Measurements from ENCODE around the gene MLXIP. TPM values are rescaled to one million over a fixed set of nuclear protein-coding genes. Genes with fewer than 3 reads are reported as not detected.
A peak's percentile ranks its signal among the peaks of the same experiment; 100 is the strongest.

MLXIP gene
- total RNA-seq, 1 experiment from 2014 or later: 46.3 TPM

DNA sequence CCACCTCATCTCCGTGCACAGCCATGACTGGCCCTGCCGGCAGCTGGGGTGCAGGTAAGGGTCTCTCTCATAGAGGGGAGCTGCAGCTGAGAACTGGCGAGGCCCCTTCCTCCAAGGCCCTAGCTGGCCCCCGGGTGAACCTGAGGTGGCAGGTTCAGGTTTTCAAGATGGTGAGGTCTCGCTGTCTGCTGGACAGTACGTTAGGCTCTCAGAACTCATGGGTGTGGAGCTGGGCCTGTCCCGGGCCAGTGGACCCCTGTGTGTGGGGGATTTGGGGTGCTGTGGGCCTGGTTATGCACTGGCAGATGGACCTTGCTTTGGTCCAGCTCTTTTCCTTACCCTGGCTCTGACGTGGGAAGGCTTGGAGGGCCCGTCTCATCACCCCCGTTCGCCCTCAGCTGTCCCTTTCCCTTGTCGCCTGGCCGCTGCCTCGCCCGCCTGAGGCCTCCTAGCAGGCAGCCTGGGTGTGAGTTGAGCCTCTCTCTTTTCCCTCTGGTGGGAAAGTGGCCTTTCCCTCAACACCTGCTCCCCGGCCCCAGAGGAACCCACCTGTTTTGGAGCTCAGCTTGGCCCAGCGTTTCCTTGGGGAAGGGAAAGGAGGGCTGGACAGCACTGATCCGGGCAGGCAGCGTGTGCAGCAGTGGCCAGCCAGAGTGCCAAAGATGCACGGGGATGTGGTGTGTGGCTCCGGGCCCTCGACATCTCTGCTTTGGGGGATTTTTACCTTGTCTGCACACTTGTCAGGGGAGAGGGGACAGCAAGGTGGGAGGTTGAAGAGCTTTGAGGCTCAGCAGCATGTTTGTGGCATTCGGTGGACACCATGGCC lies 67.2 kb downstream of the MLXIP start:
- H3K79me2 ChIP-seq (ENCODE audit: insufficient read depth, low read length): no peaks in the 10 kb centered on the region
- DNase-seq (ENCODE audit: low read depth, low spot score) (no peak), ATAC-seq (0 out of 2 replicates have a peak, but pooled peaks have one; percentile 12)
- no peak overlapping the region for H2AFZ ChIP-seq (ENCODE audit: low read depth, low read length, poor library complexity, severe bottlenecking)
- no peak overlapping the region for H3K4me3 ChIP-seq (replicated peaks in 1 of 2; ENCODE audit: low read depth in 1 of 2, low read length in 2 of 2)
- no peak overlapping the region for H3K27ac ChIP-seq (ENCODE audit: low read depth, low read length)
- no peak overlapping the region for H3K9ac ChIP-seq (ENCODE audit: low read length)
- TF ChIP-seq SIN3A (IDR thresholded peaks at IDR 0.05; ENCODE audit: low read depth): no peak
- no peak for TF ChIP-seq EZH2 (IDR thresholded peaks at IDR 0.05)
- TF ChIP-seq ZNF274 (IDR thresholded peaks at IDR 0.05; ENCODE audit: low read depth, low read length): no peak
- TF ChIP-seq JUND (IDR thresholded peaks at IDR 0.05): no peak
- TF ChIP-seq ELF1 (IDR thresholded peaks at IDR 0.05; ENCODE audit: borderline replicate concordance, low read depth): no peak
- TF ChIP-seq YY1 (IDR thresholded peaks at IDR 0.05; ENCODE audit: extremely low read depth, insufficient replicate concordance, low read depth, low read length): no peak
- TF ChIP-seq CBX3 (IDR thresholded peaks at IDR 0.05; ENCODE audit: low read depth): no peak
- TF ChIP-seq, protein P1, sequence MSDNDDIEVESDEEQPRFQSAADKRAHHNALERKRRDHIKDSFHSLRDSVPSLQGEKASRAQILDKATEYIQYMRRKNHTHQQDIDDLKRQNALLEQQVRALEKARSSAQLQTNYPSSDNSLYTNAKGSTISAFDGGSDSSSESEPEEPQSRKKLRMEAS (IDR thresholded peaks at IDR 0.05): no peak
- TF ChIP-seq, protein P2, sequence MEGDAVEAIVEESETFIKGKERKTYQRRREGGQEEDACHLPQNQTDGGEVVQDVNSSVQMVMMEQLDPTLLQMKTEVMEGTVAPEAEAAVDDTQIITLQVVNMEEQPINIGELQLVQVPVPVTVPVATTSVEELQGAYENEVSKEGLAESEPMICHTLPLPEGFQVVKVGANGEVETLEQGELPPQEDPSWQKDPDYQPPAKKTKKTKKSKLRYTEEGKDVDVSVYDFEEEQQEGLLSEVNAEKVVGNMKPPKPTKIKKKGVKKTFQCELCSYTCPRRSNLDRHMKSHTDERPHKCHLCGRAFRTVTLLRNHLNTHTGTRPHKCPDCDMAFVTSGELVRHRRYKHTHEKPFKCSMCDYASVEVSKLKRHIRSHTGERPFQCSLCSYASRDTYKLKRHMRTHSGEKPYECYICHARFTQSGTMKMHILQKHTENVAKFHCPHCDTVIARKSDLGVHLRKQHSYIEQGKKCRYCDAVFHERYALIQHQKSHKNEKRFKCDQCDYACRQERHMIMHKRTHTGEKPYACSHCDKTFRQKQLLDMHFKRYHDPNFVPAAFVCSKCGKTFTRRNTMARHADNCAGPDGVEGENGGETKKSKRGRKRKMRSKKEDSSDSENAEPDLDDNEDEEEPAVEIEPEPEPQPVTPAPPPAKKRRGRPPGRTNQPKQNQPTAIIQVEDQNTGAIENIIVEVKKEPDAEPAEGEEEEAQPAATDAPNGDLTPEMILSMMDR (IDR thresholded peaks at IDR 0.05 in 2 of 3, conservative IDR thresholded peaks at IDR 0.05 in 1 of 3; ENCODE audit: borderline replicate concordance in 1 of 3, insufficient read depth in 1 of 3, low read depth in 2 of 3, low read length in 2 of 3): no peak
- no peak for TF ChIP-seq EZH2phosphoT487 (IDR thresholded peaks at IDR 0.05; ENCODE audit: borderline replicate concordance)
- no peak for TF ChIP-seq ZFX (IDR thresholded peaks at IDR 0.05)
- TF ChIP-seq FOSL1 (IDR thresholded peaks at IDR 0.05; ENCODE audit: low read depth): no peak
- TF ChIP-seq EGR1 (IDR thresholded peaks at IDR 0.05; ENCODE audit: low read depth): no peak
- TF ChIP-seq, protein P3, sequence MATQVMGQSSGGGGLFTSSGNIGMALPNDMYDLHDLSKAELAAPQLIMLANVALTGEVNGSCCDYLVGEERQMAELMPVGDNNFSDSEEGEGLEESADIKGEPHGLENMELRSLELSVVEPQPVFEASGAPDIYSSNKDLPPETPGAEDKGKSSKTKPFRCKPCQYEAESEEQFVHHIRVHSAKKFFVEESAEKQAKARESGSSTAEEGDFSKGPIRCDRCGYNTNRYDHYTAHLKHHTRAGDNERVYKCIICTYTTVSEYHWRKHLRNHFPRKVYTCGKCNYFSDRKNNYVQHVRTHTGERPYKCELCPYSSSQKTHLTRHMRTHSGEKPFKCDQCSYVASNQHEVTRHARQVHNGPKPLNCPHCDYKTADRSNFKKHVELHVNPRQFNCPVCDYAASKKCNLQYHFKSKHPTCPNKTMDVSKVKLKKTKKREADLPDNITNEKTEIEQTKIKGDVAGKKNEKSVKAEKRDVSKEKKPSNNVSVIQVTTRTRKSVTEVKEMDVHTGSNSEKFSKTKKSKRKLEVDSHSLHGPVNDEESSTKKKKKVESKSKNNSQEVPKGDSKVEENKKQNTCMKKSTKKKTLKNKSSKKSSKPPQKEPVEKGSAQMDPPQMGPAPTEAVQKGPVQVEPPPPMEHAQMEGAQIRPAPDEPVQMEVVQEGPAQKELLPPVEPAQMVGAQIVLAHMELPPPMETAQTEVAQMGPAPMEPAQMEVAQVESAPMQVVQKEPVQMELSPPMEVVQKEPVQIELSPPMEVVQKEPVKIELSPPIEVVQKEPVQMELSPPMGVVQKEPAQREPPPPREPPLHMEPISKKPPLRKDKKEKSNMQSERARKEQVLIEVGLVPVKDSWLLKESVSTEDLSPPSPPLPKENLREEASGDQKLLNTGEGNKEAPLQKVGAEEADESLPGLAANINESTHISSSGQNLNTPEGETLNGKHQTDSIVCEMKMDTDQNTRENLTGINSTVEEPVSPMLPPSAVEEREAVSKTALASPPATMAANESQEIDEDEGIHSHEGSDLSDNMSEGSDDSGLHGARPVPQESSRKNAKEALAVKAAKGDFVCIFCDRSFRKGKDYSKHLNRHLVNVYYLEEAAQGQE (IDR thresholded peaks at IDR 0.05; ENCODE audit: low read depth): no peak
- TF ChIP-seq SRF (IDR thresholded peaks at IDR 0.05; ENCODE audit: low read depth): no peak
- ChIA-PET CTCF (no interaction called here), RAD21 (ENCODE audit: low non-redundant PET in 1 of 2, low total read pairs in 2 of 2, uncharacterized antibody in 2 of 2, unreplicated experiment in 2 of 2) (no interaction called here), POLR2A (no interaction called here)
- H3K4me2 ChIP-seq (ENCODE audit: low read length): no peak overlapping the region
- H3K9me3 ChIP-seq (ENCODE audit: control insufficient read depth in 1 of 2, insufficient read depth in 1 of 2, low read depth in 1 of 2, low read length in 2 of 2): no peaks in the 10 kb centered on the region
- intact Hi-C loops (cut with micrococcal nuclease): no loop called here
- peaks cover 6 to 21% of the 10 kb centered on the region in 2 experiments; a peak in 3 of 4 replicates for H3K36me3 ChIP-seq (ENCODE audit: control insufficient read depth in 1 of 2, insufficient read depth in 2 of 2, low read length in 2 of 2)
- H3K27me3 ChIP-seq (ENCODE audit: insufficient read depth, low read length): no peaks in the 10 kb centered on the region
- no TSS peak for BruUV-seq (replicated peaks)
- H3K4me1 ChIP-seq (ENCODE audit: control insufficient read depth in 1 of 2, insufficient read depth in 2 of 2, low read length in 2 of 2): no peaks in the 10 kb centered on the region
- no peaks in the 10 kb centered on the region for H3K9me2 ChIP-seq (ENCODE audit: insufficient read depth)
- no peaks in the 10 kb centered on the region for H4K20me1 ChIP-seq (ENCODE audit: insufficient read depth)

All from HCT116 (cell line).